HepG2 (cell line): ENCODE results near the gene ZNF853. TPM values are rescaled to one million over a fixed set of nuclear protein-coding genes. Genes with fewer than 3 reads are reported as not detected.

ENCODE experiments used
- BHLHE40 ChIP-seq: IDR thresholded peaks from 2 replicates; pipeline ENCODE4 v1.6.1; 2011; ENCODE audit warnings: low read length, improper control_type of control experiment
- ERF ChIP-seq: IDR thresholded peaks from 2 replicates; pipeline ENCODE4 v1.6.1; 2018; ENCODE audit warnings: missing biosample characterization, missing genetic modification reagents
- FOXK1 ChIP-seq: sonication (generic); formaldehyde crosslinking; IDR thresholded peaks from 2 replicates; pipeline ENCODE4 v1.4.0; 2020; ENCODE audit warnings: low read depth, missing genetic modification reagents, borderline replicate concordance
- HIVEP1 ChIP-seq: sonication (generic); formaldehyde crosslinking; IDR thresholded peaks from 2 replicates; pipeline ENCODE4 v1.4.0; 2020; ENCODE audit warnings: mild to moderate bottlenecking, missing genetic modification reagents
- HNF4A ChIP-seq: sonication (generic); formaldehyde crosslinking; IDR thresholded peaks from 2 replicates; pipeline ENCODE4 v1.4.0; 2020; ENCODE audit warnings: missing genetic modification reagents
- HOXD1 ChIP-seq: sonication (generic); formaldehyde crosslinking; IDR thresholded peaks from 2 replicates; pipeline ENCODE4 v1.5.0; 2020; ENCODE audit warnings: missing genetic modification reagents
- JUN ChIP-seq: sonication (generic); formaldehyde crosslinking; IDR thresholded peaks from 2 replicates; pipeline ENCODE4 v1.4.0; 2020; ENCODE audit warnings: mild to moderate bottlenecking, missing genetic modification reagents
- KMT2B ChIP-seq: IDR thresholded peaks from 2 replicates; pipeline ENCODE4 v1.6.1; 2016; ENCODE audit warnings: missing genetic modification reagents, missing compliant biosample characterization
- MAF1 ChIP-seq: sonication (generic); formaldehyde crosslinking; IDR thresholded peaks from 2 replicates; pipeline ENCODE4 v1.5.0; 2020; ENCODE audit warnings: missing genetic modification reagents, borderline replicate concordance
- NR2F6 ChIP-seq, 2 experiments: IDR thresholded peaks; 2 replicates each; pipeline ENCODE4 v1.6.1; 2016; ENCODE audit warnings: antibody characterized with exemption in 1 of 2, mild to moderate bottlenecking in 1 of 2
- PHF20 ChIP-seq: sonication (generic); formaldehyde crosslinking; IDR thresholded peaks from 2 replicates; pipeline ENCODE4 v1.5.0; 2020; ENCODE audit warnings: mild to moderate bottlenecking, missing genetic modification reagents
- PHF5A ChIP-seq: IDR thresholded peaks from one replicate; pipeline ENCODE4 v1.6.1; 2018; ENCODE audit warnings: low read depth, missing genetic modification reagents; ENCODE audit not compliant: unreplicated experiment
- PPARG ChIP-seq: conservative IDR thresholded peaks from 2 replicates; pipeline ENCODE4 v1.6.1; 2016; ENCODE audit warnings: missing biosample characterization, missing genetic modification reagents
- RELA ChIP-seq: sonication (generic); formaldehyde crosslinking; IDR thresholded peaks from 2 replicates; pipeline ENCODE4 v1.4.0; 2020; ENCODE audit warnings: missing genetic modification reagents
- YEATS2 ChIP-seq: sonication (generic); formaldehyde crosslinking; IDR thresholded peaks from 2 replicates; pipeline ENCODE4 v1.4.0; 2020; ENCODE audit warnings: missing genetic modification reagents, borderline replicate concordance
- ZFP37 ChIP-seq: sonication (generic); formaldehyde crosslinking; IDR thresholded peaks from 2 replicates; pipeline ENCODE4 v1.4.0; 2020; ENCODE audit warnings: missing genetic modification reagents, borderline replicate concordance
- ZNF160 ChIP-seq: sonication (generic); formaldehyde crosslinking; IDR thresholded peaks from 2 replicates; pipeline ENCODE4 v1.8.0; 2022; ENCODE audit warnings: mild to moderate bottlenecking, inconsistent platforms, missing genetic modification reagents
- ZNF253 ChIP-seq: sonication (generic); formaldehyde crosslinking; IDR thresholded peaks from 2 replicates; pipeline ENCODE4 v1.8.0; 2022; ENCODE audit warnings: mild to moderate bottlenecking, missing genetic modification reagents, borderline replicate concordance
- ZNF432 ChIP-seq: sonication (generic); formaldehyde crosslinking; IDR thresholded peaks from 2 replicates; pipeline ENCODE4 v1.5.0; 2020; ENCODE audit warnings: missing genetic modification reagents, mild to moderate bottlenecking, borderline replicate concordance
- ZNF788 ChIP-seq: sonication (generic); formaldehyde crosslinking; IDR thresholded peaks from 2 replicates; pipeline ENCODE4 v1.5.0; 2020; ENCODE audit warnings: mild to moderate bottlenecking, missing genetic modification reagents, borderline replicate concordance
- polyA plus RNA-seq, 8 experiments: library from polyadenylated mRNA; depleted of rRNA in 3 of 8; stranded (reverse) in 7 of 8; unstranded in 1 of 8; fragments of >200 nt; fragmentation: Illumina TruSeq in 4 of 8; extraction: Trizol in 4 of 8; gene quantifications; 2 replicates each; pipeline versions ENCODE4 v1.2.1 to v1.2.3, GENCODE V29; 2011 to 2016; ENCODE audit warnings: low read depth in 4 of 8, missing spikeins in 1 of 8, mixed read lengths in 1 of 8; ENCODE audit not compliant: insufficient read depth in 1 of 8
- total RNA-seq, 5 experiments: library from RNA; depleted of rRNA; stranded (reverse); fragments of >200 nt; fragmentation: Illumina TruSeq; extraction: Trizol; gene quantifications; 2 replicates each; pipeline ENCODE4 v1.2.3, GENCODE V29; 2016; ENCODE audit warnings: low read depth in 1 of 5
- TF ChIP-seq, protein P1 (sequence below), 2 experiments: sonication (generic) in 1 of 2; formaldehyde crosslinking in 1 of 2; IDR thresholded peaks; 2 replicates each; pipeline versions ENCODE4 v1.4.0 to v1.6.1; 2018 to 2020; ENCODE audit warnings: missing genetic modification reagents in 2 of 2, borderline replicate concordance in 1 of 2, low read depth in 1 of 2, mild to moderate bottlenecking in 1 of 2, missing biosample characterization in 1 of 2
- TF ChIP-seq, protein P2 (sequence below): IDR thresholded peaks from 2 replicates; pipeline ENCODE4 v1.6.1; 2016; ENCODE audit warnings: low read depth, borderline replicate concordance
- TF ChIP-seq, protein P3 (sequence below): sonication (generic); formaldehyde crosslinking; IDR thresholded peaks from 2 replicates; pipeline ENCODE4 v1.4.0; 2020; ENCODE audit warnings: missing genetic modification reagents
- TF ChIP-seq, protein P4 (sequence below): sonication (generic); formaldehyde crosslinking; IDR thresholded peaks from 2 replicates; pipeline ENCODE4; 2020; ENCODE audit warnings: missing genetic modification reagents, mild to moderate bottlenecking, borderline replicate concordance

Gene ZNF853
- total and polyA plus RNA-seq, 2 of the 13 experiments (the other 11 are each of a cell fraction or from before 2014, with no cell fraction given): 2.1 to 6.2 TPM

DNA sequence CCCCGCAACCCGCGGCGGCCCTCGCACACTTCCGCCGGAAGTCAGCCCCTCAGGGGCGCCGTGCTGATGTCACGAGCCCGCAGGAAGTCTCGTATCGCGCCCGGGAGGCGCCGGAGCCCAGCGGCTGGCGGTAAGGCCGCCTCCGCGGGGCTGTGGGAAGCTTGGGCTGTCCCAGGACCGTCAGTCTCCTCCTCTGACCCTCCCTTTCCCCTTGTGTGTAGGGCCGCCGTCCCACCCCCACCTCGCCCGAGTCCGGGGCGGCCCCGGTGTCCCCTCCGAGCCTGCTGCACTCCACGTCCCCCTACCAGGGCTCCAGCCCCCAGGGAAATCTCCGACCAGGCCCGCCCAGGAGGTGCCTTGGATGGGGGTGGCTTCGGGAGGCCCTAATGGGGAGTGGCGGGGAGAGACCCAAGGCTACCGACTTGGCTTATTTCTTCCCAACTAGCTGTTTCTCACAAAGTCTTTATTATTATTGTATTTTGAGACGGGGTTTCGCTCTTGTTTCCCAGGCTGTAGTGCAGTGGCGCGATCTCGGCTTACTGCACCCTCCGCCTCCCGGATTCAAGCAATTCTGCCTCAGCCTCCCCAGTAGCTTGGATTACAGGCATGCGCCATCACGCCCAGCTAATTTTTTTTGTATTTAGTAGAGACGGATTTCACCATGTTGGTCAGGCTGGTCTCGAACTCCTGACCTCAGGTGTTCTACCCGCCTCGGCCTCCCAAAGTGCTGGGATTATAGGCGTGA is 37.9 kb upstream of the ZNF853 start, which contains the start of gene ZDHHC4 (continued):
- TF ChIP-seq PPARG (CRISPR knock-in tag): no peak
- TF ChIP-seq ZNF788 (CRISPR knock-in tag): peak; percentile 85
- TF ChIP-seq MAF1 (CRISPR knock-in tag): 0 out of 2 replicates have a peak, but pooled peaks have one; percentile 45
- no peak for TF ChIP-seq PHF5A
- 0 out of 2 replicates have a peak, but pooled peaks have one; percentile 42 for TF ChIP-seq ZNF253 (CRISPR knock-in tag)
- 0 out of 2 replicates have a peak, but pooled peaks have one; percentile 37 for TF ChIP-seq HIVEP1 (CRISPR knock-in tag)
- TF ChIP-seq FOXK1 (CRISPR knock-in tag): peak; percentile 58; the same call in 1 of the 2 replicates
- no peak for TF ChIP-seq RELA (CRISPR knock-in tag)
- TF ChIP-seq, protein P1, sequence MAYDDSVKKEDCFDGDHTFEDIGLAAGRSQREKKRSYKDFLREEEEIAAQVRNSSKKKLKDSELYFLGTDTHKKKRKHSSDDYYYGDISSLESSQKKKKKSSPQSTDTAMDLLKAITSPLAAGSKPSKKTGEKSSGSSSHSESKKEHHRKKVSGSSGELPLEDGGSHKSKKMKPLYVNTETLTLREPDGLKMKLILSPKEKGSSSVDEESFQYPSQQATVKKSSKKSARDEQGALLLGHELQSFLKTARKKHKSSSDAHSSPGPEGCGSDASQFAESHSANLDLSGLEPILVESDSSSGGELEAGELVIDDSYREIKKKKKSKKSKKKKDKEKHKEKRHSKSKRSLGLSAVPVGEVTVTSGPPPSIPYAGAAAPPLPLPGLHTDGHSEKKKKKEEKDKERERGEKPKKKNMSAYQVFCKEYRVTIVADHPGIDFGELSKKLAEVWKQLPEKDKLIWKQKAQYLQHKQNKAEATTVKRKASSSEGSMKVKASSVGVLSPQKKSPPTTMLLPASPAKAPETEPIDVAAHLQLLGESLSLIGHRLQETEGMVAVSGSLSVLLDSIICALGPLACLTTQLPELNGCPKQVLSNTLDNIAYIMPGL (CRISPR knock-in tag; IDR thresholded peaks at IDR 0.05; ENCODE audit: borderline replicate concordance in 1 of 2, low read depth in 1 of 2): peak; percentile 59 to 73; a peak in 2 of 4 replicates
- TF ChIP-seq NR2F6 (IDR thresholded peaks at IDR 0.05): no peak; the same call in none of the 2 replicates
- TF ChIP-seq NR2F6 (CRISPR knock-in tag; IDR thresholded peaks at IDR 0.05): peak; percentile 84
- TF ChIP-seq PHF20 (CRISPR knock-in tag): peak; percentile 80
- peak; percentile 40; the same call in 1 of the 2 replicates for TF ChIP-seq ZNF160
- 0 out of 2 replicates have a peak, but pooled peaks have one; percentile 19 for TF ChIP-seq JUN
- peak; percentile 89 for TF ChIP-seq YEATS2 (CRISPR knock-in tag)
- peak; percentile 86 for TF ChIP-seq ERF (CRISPR knock-in tag)
- 0 out of 2 replicates have a peak, but pooled peaks have one; percentile 62 for TF ChIP-seq ZFP37
- TF ChIP-seq, protein P2, sequence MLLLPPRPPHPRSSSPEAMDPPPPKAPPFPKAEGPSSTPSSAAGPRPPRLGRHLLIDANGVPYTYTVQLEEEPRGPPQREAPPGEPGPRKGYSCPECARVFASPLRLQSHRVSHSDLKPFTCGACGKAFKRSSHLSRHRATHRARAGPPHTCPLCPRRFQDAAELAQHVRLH (CRISPR knock-in tag): peak; percentile 53; the same call in 1 of the 2 replicates
- 0 out of 2 replicates have a peak, but pooled peaks have one; percentile 5 for TF ChIP-seq ZNF432
- TF ChIP-seq, protein P3, sequence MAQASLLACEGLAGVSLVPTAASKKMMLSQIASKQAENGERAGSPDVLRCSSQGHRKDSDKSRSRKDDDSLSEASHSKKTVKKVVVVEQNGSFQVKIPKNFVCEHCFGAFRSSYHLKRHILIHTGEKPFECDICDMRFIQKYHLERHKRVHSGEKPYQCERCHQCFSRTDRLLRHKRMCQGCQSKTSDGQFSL (CRISPR knock-in tag): no peak
- TF ChIP-seq, protein P4, sequence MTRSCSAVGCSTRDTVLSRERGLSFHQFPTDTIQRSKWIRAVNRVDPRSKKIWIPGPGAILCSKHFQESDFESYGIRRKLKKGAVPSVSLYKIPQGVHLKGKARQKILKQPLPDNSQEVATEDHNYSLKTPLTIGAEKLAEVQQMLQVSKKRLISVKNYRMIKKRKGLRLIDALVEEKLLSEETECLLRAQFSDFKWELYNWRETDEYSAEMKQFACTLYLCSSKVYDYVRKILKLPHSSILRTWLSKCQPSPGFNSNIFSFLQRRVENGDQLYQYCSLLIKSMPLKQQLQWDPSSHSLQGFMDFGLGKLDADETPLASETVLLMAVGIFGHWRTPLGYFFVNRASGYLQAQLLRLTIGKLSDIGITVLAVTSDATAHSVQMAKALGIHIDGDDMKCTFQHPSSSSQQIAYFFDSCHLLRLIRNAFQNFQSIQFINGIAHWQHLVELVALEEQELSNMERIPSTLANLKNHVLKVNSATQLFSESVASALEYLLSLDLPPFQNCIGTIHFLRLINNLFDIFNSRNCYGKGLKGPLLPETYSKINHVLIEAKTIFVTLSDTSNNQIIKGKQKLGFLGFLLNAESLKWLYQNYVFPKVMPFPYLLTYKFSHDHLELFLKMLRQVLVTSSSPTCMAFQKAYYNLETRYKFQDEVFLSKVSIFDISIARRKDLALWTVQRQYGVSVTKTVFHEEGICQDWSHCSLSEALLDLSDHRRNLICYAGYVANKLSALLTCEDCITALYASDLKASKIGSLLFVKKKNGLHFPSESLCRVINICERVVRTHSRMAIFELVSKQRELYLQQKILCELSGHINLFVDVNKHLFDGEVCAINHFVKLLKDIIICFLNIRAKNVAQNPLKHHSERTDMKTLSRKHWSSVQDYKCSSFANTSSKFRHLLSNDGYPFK (CRISPR knock-in tag): 0 out of 2 replicates have a peak, but pooled peaks have one; percentile 23
- TF ChIP-seq HOXD1 (CRISPR knock-in tag): peak; percentile 59; the same call in 1 of the 2 replicates
- TF ChIP-seq KMT2B (CRISPR knock-in tag): peak; percentile 76
- 0 out of 2 replicates have a peak, but pooled peaks have one; percentile 7 for TF ChIP-seq BHLHE40
- TF ChIP-seq HNF4A (CRISPR knock-in tag): peak; percentile 10; the same call in 1 of the 2 replicates
